BJ (cell line): ENCODE results near the gene KLKB1. TPM values are rescaled to one million over a fixed set of nuclear protein-coding genes. Genes with fewer than 3 reads are reported as not detected.

Experiments
- CTCF ChIA-PET: fragments of 350-600 bp; formaldehyde crosslinking; extraction: SDS; loops from one replicate; lab custom pipeline; 2021; ENCODE audit warnings: antibody characterized with exemption, inconsistent platforms; lab: Yijun Ruan, JAX
- POLR2A ChIA-PET: fragments of 300-600 bp; sonication (Branson Sonifier 250); formaldehyde crosslinking; extraction: SDS; loops from one replicate; lab custom pipeline; 2021; ENCODE audit warnings: antibody characterized with exemption; lab: Charles Lee
- DNase-seq: peaks from one replicate; pipeline ENCODE4 v3.0.0-alpha.2; 2011; ENCODE audit warnings: low read depth
- H3K27me3 ChIP-seq: 2 replicates; pipeline ENCODE4 v1.6.0; 2011; ENCODE audit warnings: low read length; ENCODE audit not compliant: control insufficient read depth, insufficient read depth
- H3K36me3 ChIP-seq: 2 replicates; pipeline ENCODE4 v1.5.1; 2011; ENCODE audit warnings: low read length; ENCODE audit not compliant: control insufficient read depth, insufficient read depth
- H3K4me3 ChIP-seq: 2 replicates; pipeline ENCODE4 v1.5.1; 2011; ENCODE audit warnings: low read depth, mild to moderate bottlenecking, control low read depth, low read length
- polyA plus RNA-seq: library from polyadenylated mRNA; depleted of rRNA; stranded (reverse); fragments of >200 nt; gene quantifications from 2 replicates; pipeline ENCODE4 v1.2.3, GENCODE V29; 2011
- TF ChIP-seq, protein P1 (sequence below): IDR thresholded peaks from 2 replicates; pipeline ENCODE4 v1.5.1; 2011; ENCODE audit warnings: low read depth, mild to moderate bottlenecking, control low read depth, inconsistent platforms, low read length, moderate library complexity; ENCODE audit not compliant: insufficient read depth

Gene KLKB1
- polyA plus RNA-seq, 1 experiment = not detected

GRCh38 chr4:186226521-186227189 lies 652 bp upstream of the KLKB1 start:
- TF ChIP-seq, protein P1, sequence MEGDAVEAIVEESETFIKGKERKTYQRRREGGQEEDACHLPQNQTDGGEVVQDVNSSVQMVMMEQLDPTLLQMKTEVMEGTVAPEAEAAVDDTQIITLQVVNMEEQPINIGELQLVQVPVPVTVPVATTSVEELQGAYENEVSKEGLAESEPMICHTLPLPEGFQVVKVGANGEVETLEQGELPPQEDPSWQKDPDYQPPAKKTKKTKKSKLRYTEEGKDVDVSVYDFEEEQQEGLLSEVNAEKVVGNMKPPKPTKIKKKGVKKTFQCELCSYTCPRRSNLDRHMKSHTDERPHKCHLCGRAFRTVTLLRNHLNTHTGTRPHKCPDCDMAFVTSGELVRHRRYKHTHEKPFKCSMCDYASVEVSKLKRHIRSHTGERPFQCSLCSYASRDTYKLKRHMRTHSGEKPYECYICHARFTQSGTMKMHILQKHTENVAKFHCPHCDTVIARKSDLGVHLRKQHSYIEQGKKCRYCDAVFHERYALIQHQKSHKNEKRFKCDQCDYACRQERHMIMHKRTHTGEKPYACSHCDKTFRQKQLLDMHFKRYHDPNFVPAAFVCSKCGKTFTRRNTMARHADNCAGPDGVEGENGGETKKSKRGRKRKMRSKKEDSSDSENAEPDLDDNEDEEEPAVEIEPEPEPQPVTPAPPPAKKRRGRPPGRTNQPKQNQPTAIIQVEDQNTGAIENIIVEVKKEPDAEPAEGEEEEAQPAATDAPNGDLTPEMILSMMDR = no peak
- no peak overlapping the region for H3K4me3 ChIP-seq
- no peaks in the 10 kb centered on the region for H3K36me3 ChIP-seq
- H3K27me3 ChIP-seq = no peaks in the 10 kb centered on the region
- ChIA-PET POLR2A (no interaction called here), CTCF (no interaction called here)
- no peak for DNase-seq

GRCh38 chr4:186227744-186228513 lies 622 bp downstream of the KLKB1 start:
- TF ChIP-seq, protein P1 = no peak
- DNase-seq = no peak
- POLR2A ChIA-PET = no interaction called here
- CTCF ChIA-PET = no interaction called here
- Histone ChIP-seq H3K36me3 (no peaks in the 10 kb centered on the region), H3K4me3 (no peak overlapping the region), H3K27me3 (no peaks in the 10 kb centered on the region)

GRCh38 chr4:186228514-186228894 lies 1.2 kb downstream of the KLKB1 start:
- TF ChIP-seq, protein P1 = no peak
- H3K4me3 ChIP-seq = no peak overlapping the region
- H3K36me3 ChIP-seq = no peaks in the 10 kb centered on the region
- CTCF ChIA-PET = no interaction called here
- POLR2A ChIA-PET = no interaction called here
- no peaks in the 10 kb centered on the region for H3K27me3 ChIP-seq
- DNase-seq = no peak

GRCh38 chr4:186234367-186234766 lies 7.1 kb downstream of the KLKB1 start:
- CTCF ChIA-PET = no interaction called here
- POLR2A ChIA-PET = no interaction called here
- no peak overlapping the region for H3K4me3 ChIP-seq
- H3K27me3 ChIP-seq = no peaks in the 10 kb centered on the region
- TF ChIP-seq, protein P1 = no peak
- no peaks in the 10 kb centered on the region for H3K36me3 ChIP-seq
- no peak for DNase-seq

- Histone ChIP-seq H3K36me3 (no peaks in the 10 kb centered on the region), H3K4me3 (no peak overlapping the region), H3K27me3 (no peaks in the 10 kb centered on the region)
- ChIA-PET POLR2A (no interaction called here), CTCF (no interaction called here)
- TF ChIP-seq, protein P1 = no peak
- DNase-seq = no peak
Measured at GRCh38 chr4:186236126-186236525, 8.8 kb downstream of the KLKB1 start.
